Suprapubic skin (tissue), 3 donors: ENCODE results near the gene GTF3C2.

ENCODE experiments used
- CTCF ChIP-seq, 2 donors: fragments of 200-600 bp in 1 of 2; fragments of 450-650 bp in 1 of 2; sonication (generic) in 1 of 2; IDR thresholded peaks; one replicate each; pipeline ENCODE4 v1.5.1; 2016 to 2019; ENCODE audit warnings: antibody characterized with exemption in 2 of 2, mild to moderate bottlenecking in 1 of 2, moderate library complexity in 1 of 2
- POLR2A ChIP-seq, 2 donors: fragments of 450-650 bp; IDR thresholded peaks; one replicate each; pipeline ENCODE4 v1.6.1; 2017; ENCODE audit warnings: antibody characterized with exemption in 2 of 2, mild to moderate bottlenecking in 2 of 2, moderate library complexity in 2 of 2

GRCh38 chr2:27322301-27322765 is 34.2 kb downstream of the GTF3C2 start:
- TF ChIP-seq CTCF (IDR thresholded peaks at IDR 0.05) (no peak), POLR2A (IDR thresholded peaks at IDR 0.05) (no peak)
